ENCODE measurements around the gene ENTPD1.
"Not testable (repeated sequence)": the region's sequence is repeated elsewhere in the genome, so short reads cannot be mapped to it uniquely, and the experiment has no call there.

Gene ENTPD1

DNA sequence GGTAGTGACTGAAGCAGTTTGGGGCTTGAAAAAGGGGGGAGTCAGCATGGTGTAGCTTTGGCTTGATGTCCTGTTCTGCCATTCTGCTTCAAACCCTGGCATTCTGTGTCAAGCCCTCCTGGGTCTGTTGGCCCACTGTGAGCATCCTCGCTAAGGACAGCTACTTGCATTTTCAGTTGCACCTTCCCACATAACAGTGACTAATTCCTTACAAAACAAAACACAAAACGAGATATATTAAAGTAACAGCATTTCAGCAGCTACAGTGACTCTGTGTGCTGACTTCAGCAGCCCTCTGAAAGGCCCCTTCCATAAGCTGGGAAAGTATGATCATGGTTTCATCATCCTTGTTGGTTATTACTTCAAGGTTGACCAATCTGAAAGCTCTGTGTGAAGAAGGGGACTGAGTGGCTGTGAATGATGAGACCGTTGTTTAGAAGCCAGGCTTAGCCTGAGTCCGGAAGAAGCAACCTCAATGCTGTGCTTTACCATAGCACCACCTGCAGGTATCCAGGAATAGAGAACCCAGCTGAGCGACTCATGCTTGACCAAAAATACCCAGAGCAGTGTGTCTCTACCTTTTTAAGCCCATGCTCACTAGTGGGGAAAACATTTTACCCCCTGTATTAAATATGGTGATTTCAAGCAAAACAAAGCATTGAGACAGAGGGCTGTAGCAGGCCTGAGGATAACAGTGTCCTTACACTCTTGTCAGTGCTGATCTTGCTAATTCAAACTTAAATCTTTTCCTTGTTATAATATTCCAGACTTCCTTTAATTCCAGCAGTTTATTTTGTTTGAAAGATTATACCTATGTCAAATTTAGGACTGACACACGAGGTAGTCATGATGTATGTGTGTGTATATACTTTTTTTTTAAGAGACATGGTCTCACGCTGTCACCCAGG, 109.2 kb downstream of the ENTPD1 start:
- peak; percentile 70 for DNase-seq (ENCODE audit: low read depth, low spot score)

DNA sequence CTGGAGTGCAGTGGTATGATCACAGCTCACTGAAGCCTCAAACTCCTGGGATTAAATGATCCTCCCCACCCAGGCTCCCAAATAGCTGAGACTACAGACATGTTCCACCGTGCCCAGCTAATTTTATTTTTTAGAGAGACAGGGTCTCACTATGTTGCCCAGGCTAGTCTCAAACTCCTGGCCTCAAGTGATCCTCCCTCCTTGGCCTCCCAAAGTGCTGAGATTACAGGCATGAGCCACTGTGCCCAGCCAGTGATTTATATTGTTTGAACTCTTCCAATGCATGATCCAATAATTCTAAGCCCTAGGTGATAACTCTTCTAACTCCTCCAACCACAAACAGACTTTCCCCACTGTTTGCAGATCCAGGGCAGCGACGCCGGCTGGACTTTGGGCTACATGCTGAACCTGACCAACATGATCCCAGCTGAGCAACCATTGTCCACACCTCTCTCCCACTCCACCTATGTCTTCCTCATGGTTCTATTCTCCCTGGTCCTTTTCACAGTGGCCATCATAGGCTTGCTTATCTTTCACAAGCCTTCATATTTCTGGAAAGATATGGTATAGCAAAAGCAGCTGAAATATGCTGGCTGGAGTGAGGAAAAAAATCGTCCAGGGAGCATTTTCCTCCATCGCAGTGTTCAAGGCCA, 110.0 kb downstream of the ENTPD1 start:
- no peak for DNase-seq (ENCODE audit: low read depth, low spot score)

DNA sequence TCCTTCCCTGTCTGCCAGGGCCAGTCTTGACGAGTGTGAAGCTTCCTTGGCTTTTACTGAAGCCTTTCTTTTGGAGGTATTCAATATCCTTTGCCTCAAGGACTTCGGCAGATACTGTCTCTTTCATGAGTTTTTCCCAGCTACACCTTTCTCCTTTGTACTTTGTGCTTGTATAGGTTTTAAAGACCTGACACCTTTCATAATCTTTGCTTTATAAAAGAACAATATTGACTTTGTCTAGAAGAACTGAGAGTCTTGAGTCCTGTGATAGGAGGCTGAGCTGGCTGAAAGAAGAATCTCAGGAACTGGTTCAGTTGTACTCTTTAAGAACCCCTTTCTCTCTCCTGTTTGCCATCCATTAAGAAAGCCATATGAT, 110.5 kb downstream of the ENTPD1 start:
- DNase-seq (ENCODE audit: low read depth, low spot score): no peak

DNA sequence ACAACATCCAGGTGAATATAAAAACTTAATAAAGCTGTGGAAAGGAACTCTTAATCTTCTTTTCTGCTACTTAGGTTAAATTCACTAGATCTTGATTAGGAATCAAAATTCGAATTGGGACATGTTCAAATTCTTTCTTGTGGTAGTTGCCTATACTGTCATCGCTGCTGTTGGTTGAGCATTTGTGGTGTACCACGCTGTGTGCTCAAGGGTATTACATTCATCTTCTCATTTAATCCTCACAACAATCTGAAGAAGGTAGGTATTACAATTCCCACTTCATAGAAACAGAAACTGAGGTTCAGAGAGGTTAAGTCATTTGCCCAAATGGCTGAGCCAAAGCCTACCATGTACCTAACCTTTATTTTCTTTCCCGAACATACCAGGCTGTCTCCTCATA, 111.9 kb downstream of the ENTPD1 start:
- DNase-seq (ENCODE audit: low read depth, low spot score): no peak

DNA sequence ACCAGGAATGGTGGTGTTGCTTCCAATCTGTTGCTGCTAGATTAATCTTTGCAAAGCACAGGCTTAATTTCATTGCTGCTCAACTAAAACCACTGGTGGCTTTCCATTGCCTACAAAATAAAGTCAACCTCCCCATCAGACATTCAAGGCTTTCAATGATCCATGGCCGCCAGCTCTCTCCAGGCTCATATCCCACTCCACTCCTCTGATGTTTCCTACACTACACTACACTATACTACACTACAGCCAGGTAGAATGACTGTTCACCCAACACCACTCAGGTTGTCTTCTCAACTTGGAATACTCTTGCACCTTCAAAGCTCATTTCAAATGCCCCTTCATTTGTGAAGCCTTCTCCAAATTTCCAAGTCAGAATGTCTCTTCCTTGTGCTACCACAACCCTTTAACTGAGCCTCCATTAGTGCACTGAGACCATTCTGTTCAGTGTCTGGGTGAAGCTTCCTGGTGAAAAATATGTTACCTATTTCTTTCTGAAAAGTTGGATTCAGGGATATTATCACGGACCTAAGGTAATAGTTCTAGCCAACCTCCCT, 116.3 kb downstream of the ENTPD1 start:
- no peak for DNase-seq (ENCODE audit: low read depth, low spot score)

DNA sequence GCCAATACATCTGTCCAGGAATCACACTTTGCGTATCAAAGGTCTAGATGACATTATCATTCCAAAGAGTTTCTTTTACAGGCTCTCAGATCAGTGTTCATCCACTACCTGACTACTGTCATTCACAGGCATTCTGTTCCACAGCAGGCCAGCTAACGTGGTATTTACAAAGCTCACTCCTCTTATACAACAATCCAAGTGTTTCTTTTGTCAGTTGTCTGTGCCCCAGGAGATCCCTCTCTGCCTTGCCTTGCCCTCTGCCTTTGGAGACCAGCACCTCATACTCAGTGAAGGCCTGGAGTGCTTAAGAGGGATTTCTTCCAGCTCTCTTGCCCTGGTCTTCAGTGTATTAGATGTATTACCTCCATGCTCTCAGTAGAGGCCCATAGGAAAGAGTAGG, 117.2 kb downstream of the ENTPD1 start:
- no peak for DNase-seq (ENCODE audit: low read depth, low spot score)

DNA sequence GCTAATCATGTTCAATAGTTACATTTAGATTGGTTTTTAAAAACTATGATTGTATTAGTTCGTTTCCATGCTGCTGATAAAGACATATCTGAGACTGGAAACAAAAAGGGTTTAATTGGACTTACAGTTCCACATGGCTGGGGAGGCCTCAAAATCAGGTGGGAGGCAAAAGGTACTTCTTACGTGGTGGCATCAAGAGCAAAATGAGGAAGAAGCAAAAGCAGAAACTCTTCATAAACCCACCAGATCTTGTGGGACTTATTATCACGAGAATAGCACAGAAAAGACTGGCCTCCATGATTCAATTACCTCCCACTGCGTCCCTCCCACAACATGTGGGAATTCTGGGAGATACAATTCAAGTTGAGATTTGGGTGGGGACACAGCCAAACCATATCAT, 117.7 kb downstream of the ENTPD1 start:
- DNase-seq (ENCODE audit: low read depth, low spot score): no peak

DNA sequence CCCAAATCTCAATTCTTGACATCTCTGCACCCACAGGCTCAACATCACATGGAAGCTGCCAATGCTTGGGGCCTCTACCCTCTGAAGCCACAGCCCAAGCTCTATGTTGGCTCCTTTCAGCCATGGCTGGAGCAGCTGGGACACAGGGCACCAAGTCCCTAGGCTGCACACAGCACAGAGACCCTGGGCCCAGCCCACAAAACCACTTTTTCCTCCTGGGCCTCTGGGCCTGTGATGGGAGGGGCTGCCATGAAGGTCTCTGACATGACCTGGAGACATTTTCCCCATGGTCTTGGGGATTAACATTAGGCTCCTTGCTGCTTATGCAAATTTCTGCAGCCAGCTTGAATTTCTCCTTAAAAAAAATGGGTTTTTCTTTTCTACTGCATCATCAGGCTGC, 118.8 kb downstream of the ENTPD1 start:
- DNase-seq (ENCODE audit: low read depth, low spot score): not testable (repeated sequence)

DNA sequence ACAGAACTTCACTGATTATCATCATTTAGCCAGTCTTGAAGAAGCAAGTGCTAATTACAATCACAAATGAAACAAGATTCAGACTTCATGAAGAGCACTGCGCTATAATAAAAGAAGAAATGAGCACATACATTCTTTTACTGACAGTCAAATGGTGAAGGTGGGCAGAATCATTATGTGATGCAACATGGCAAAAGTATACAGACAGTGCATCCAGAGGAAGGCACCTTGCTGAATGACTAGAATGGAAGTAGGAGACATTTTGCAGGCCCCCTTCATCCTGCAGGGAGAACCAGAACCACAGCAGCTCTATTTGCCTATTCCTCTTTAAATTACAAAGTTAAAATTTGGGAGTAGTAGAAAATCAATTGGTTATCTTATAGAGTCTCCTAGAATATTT, 120.8 kb downstream of the ENTPD1 start:
- no peak for DNase-seq (ENCODE audit: low read depth, low spot score)

DNA sequence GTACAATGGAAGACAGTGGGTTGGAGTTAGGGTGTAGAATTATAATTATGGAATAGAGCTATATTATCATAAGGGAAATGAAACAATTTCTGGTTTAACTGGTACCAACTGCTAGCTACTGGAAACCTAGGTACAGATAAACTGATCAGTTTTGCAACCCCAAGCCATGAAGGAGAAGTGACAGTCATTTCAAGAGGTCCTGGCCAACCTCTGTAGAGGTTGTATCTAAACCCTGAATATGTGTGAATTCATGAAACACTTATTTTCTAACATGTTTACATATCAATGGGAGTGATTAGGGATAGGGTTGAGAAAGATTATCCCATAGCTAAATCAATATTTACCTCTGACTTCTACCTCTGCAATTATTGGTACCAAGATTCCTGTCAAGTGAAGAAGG, 121.9 kb downstream of the ENTPD1 start:
- no peak for DNase-seq (ENCODE audit: low read depth, low spot score)

DNA sequence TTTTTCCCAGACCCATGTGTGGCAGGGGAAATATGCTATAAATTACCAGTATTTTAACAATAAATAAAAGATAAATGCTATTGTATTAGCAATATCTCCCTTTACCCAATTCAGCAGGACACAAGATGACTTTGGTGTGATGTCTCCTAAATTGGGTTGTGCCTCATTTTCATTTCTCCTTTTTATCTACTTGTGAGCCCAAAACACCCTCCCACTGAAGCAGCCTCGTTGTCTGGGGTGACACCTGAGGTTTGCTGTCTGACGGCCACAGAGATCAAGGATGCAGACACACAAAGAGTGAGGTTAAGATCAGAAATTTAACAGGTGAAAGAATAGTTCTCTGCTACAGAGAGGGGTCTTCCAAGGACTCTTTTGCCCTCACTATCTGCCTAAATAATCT, 124.7 kb downstream of the ENTPD1 start:
- DNase-seq (ENCODE audit: low read depth, low spot score): no peak

DNA sequence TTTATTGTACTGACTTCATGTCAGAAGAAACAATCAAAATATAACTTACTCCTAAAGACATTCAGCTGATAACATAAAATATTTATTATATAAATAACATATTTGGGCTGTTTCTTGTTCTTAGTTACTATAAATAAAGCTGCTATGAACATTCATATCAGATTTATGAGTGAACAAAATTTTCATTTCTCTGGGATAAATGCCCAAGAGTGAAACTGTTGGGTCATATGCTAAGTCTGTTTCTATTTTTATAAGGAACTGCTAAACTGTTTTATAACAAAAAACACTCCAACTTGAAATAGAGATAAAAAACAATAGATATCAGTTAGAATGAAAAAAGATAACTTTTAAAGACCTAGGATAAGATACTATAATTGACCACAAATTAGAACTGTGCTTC, 125.4 kb downstream of the ENTPD1 start:
- DNase-seq (ENCODE audit: low read depth, low spot score): no peak

DNA sequence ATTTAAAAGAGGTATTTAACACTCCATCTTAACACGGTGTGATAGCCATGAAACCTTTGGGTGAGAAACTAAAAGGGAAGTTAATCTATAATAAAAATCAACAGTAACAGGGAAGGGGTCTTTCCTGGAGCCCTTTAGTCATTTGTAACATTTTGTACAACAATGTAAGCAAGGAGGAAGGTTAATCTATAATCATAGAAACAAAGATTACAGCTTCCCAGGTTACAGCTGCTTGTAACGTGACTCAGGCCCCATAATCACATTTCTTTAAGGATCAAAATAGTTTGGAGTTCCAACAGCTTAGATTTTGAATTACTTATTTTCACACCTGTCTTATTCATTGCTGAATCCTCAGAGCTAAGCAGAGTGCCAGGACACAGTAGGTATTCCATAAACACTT, 133.9 kb downstream of the ENTPD1 start:
- no peak for DNase-seq (ENCODE audit: low read depth, low spot score)

DNA sequence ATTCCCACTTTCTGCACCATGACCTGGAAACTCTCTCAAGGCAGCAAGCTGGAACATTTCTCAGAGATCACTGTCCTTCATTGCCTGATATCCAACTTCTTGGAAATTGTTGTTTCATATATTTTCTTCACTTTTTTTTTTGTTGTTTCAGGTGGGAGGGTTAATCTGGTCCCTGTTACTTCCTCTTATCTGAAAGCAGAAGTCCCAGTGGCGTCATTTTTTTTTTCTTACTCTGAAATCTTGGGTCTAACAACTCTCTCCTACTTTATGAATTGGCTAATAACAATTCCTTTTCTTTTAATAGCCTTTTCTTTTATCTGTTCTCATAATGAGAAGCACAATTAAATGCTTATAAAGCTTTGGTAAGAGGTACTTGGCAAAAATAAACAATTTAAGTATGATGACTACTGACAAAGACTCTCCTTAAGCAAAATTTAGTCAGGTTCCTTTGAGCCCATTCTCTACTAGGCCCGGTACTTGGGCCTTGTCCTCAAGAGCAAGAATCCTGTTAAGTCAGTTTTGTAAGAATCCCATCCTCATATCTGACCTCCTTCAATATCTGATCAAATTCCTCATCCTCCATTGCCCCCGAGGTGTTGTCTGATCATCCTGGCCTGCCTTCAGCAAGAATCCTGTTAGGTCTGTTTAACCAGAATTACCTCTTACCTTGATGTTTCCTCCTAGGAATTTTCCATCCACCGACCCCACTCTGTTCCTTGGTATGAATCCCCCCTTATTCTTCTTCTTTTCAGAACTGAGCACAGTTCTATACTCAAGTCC, 140.3 kb downstream of the ENTPD1 start:
- DNase-seq (ENCODE audit: low read depth, low spot score): no peak

DNA sequence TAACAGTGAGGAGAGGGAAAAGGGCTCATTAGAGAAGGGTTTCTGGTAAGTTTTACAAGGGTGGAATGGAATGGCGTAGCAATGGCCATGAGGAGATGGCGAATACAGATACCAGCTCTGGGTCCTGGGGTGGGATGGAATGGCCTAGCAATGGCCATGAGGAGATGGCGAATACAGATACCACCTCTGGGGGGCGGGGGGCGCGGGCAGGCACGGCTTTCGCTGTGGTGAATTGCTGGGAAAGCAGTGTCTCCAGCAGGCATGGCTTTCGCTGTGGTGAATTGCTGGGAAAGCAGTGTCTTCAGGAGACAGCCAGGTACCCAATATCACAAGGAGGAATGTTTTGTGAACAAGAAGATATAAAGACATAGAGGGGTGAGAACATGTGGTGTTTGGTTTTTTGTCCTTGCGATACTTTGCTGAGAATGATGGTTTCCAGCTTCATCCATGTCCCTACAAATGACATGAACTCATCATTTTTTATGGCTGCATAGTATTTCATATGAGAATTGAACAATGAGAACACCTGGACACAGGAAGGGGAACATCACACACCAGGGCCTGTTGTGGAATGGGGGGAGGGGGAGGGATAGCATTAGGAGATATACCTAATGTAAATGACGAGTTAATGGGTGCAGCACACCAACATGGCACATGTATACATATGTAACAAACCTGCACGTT, 150.1 kb downstream of the ENTPD1 start:
- not testable (repeated sequence) for DNase-seq (ENCODE audit: low read depth, low spot score)

DNA sequence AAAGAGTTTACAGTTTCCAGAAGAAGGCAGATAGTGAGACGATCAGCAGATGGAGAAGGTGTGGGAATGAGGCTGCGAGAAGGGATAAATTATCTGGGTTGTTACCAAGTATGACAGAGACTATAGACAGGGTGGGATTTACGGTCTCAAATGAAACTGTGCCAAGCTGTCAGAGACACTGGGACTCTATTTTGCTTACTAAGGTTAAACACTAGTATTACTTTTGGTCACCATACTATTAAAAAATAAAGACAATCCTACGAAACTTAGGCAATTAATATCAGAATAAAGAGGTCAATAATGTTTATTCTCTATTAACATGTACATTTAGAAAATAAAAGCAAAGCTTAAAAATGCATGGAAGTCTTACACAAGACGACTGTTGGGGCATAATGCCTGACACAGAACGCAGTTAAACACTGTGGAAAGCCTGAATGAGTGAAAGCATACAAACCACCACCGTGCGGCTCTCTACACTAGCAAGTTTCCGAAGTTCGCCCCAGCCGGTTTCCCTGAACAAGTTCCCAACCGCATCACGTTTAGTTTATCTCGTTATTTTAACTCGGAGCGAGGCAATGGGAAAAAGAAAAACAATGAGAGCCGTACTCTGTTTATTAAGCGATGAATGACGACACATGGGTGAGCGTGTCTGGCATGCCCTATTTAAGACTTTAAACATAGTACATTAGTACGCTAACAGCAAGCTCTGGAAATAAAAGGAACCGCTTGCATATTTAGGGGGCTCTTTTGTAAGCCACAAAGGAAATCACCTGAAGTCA, 150.9 kb downstream of the ENTPD1 start:
- DNase-seq (ENCODE audit: low read depth, low spot score): peak; percentile 80

DNA sequence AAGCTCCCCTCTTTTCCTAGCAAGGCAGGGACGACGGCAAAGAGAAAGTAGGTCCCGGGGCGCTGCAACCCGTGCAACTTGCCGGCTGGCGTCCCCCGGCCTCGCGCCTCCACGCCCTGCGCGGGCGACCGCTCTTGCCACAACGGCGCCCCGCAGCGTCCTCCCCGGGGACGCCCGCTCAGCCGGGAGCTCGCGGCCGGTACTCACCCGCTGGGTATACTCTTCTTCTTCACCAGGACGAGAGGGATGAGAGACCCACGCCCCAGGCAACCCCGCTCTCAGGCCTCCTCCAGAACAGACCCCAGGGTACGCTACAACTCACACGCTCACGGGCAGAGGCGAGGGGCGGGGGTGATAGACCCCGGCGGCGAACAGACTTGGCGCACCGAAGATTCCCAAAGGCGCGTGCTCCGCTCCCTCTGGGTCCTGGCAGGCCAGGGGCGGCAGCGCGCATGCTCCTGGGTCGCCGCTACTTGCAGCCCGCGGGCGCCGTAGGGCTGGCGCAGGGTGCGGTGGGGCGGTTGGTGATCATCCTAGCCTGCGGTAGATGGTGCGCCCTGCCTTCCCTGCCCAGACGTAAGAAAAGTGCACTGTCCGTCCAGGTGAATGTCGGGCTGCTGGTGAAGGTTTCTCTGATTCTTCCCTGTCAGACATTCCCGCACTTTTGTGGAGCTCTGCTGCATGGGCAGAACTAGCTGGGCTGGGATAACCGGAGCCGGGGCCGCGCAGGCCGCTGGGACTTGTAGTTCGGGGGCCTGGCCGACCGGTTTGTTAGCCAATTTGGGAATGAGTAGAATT, 151.7 kb downstream of the ENTPD1 start, which contains the start of gene CC2D2B:
Gene CC2D2B (plus strand): TSS at position 520 of the 798 bp plus-strand sequence. CDS start 3,349 bp downstream, outside the sequence.
- peak; percentile 92 for DNase-seq (ENCODE audit: low read depth, low spot score)

DNA sequence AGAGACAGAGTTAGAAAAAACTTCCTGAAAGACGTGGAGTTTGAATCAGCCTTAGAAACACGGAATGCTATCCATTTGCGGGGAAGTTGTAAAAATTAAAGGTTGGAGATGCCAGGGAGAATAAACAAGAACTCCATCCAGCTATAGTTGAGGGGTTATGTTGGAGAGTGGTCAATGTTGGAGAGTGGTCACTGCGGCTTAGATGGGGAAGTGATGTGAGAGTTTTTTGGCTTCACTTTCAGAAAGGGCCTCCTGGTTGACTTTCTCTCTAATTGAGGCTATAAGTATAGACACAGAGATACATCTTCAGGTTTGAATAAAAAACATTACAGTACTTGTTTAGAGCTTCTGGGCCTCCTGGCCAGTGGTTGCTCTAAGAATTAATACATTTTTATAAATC, 152.5 kb downstream of the ENTPD1 start:
- DNase-seq (ENCODE audit: low read depth, low spot score): no peak

DNA sequence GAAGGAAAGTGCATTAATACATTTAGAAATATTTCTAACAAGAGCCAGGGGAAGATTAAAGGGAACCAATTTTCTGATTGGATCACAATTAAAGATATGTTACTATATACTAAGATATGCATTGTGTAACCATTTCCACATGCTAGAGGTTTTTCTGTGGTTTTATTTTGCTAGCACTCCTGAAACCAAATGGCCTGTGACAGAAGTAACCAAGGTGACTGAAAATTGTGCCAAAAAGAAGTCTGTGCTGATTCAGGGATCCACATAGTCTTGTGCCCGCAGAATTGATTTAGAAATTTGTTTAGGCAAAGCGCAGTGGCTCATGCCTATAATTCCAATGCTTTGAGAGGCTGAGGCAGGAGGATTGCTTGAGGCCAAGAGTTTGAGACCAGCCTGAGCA, 153.6 kb downstream of the ENTPD1 start:
- DNase-seq (ENCODE audit: low read depth, low spot score): no peak

DNA sequence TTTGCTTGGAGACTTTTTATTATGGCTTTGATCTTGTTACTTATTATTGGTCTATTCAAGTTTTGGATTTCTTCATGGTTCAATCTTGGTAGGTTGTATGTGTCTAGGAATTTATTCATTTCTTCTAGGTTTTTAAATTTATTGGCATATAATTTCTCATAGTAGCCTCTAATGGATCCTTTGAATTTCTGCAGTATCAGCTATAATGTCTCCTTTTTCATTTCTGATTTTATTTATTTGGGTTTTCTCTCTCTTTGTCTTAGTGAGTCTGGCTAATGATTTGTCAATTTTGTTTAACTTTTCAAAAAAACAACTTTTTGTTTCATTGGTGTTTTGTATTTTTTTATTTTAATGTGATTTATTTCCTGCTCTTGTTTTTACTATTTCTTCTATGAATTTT, 160.1 kb downstream of the ENTPD1 start:
- DNase-seq (ENCODE audit: low read depth, low spot score): not testable (repeated sequence)
